GM12892 (cell line): Measurements from ENCODE around the gene SPTBN1.

Experiments
- POLR2A ChIP-seq: IDR thresholded peaks from 2 replicates; pipeline ENCODE4 v1.6.1; 2011; ENCODE audit warnings: low read depth, low read length, control low read depth
- TAF1 ChIP-seq: IDR thresholded peaks from 2 replicates; pipeline ENCODE4 v1.6.1; 2011; ENCODE audit warnings: low read depth, mild to moderate bottlenecking, control low read depth, low read length, borderline replicate concordance

GRCh38 chr2:54553775-54554174 lies 97.6 kb downstream of the SPTBN1 start:
- TF ChIP-seq POLR2A (no peak), TAF1 (no peak)
